Sigmoid colon (tissue), 3 donors: ENCODE measurements around the gene ECT2L.

Experiments used
- POLR2A ChIP-seq, 2 donors: fragments of 450-650 bp; IDR thresholded peaks; one replicate each; pipeline ENCODE4 v1.6.1; 2016; ENCODE audit warnings: antibody characterized with exemption in 2 of 2, mild to moderate bottlenecking in 2 of 2, moderate library complexity in 2 of 2
- TF ChIP-seq, protein P1 (sequence below), 4 experiments: fragments of 450-650 bp in 3 of 4; fragments of 200-600 bp in 1 of 4; IDR thresholded peaks; one replicate each; pipeline ENCODE4 v1.5.1; 2016 to 2019; ENCODE audit warnings: antibody characterized with exemption in 4 of 4, mild to moderate bottlenecking in 3 of 4, moderate library complexity in 2 of 4

DNA sequence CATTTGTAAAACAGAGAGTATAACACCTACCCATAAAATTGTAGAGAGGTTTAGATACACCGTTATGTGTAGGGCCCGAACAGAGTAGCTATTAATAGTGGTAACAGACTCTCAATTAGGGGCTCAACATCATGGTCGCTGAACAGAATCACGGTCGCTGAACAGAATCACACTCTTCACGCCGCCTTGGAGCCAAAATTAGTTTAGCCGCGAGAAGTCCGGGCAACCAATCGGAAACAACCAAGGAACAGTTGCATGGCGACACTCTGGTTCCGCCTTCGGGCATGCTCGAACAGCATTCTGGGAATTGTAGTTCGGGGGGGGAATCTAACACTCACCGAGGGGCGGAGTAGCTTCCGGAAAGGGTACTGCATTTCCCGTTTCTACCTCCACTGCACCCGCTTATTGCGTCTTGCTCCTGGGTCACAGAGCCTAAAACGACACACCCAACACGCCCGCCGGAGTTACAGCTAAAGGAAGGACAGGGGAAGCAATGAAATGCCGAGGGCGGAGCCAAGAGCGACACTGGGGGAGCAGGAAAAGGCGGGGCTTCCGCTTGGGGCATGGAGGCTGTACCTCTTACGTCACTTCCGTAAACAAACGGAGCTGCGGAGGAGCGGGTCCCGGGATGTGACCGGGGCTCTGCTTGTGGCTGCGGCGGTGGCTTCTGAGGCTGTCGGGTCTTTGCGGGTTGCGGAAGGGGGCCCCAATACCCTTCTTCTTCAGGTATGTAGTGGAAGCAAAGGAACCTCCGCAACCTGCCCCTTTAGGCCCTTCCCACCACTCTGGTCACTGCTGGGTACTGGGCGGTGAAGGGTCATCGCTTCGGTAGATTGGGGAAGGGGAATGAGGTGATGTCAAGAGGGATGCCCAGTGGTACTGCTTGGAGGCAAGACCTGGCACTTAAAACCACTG lies 22.5 kb upstream of the ECT2L start, which contains the start of gene CCDC28A:
- TF ChIP-seq, protein P1, sequence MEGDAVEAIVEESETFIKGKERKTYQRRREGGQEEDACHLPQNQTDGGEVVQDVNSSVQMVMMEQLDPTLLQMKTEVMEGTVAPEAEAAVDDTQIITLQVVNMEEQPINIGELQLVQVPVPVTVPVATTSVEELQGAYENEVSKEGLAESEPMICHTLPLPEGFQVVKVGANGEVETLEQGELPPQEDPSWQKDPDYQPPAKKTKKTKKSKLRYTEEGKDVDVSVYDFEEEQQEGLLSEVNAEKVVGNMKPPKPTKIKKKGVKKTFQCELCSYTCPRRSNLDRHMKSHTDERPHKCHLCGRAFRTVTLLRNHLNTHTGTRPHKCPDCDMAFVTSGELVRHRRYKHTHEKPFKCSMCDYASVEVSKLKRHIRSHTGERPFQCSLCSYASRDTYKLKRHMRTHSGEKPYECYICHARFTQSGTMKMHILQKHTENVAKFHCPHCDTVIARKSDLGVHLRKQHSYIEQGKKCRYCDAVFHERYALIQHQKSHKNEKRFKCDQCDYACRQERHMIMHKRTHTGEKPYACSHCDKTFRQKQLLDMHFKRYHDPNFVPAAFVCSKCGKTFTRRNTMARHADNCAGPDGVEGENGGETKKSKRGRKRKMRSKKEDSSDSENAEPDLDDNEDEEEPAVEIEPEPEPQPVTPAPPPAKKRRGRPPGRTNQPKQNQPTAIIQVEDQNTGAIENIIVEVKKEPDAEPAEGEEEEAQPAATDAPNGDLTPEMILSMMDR (IDR thresholded peaks at IDR 0.05) = no peak
- TF ChIP-seq POLR2A (IDR thresholded peaks at IDR 0.05) = peak; percentile 39 to 63
